H1 (cell line): Measurements from ENCODE around the gene VAV2. TPM values are rescaled to one million over a fixed set of nuclear protein-coding genes. Genes with fewer than 3 reads are reported as not detected.

ENCODE experiments used
- CTCF ChIA-PET: fragments of 300-600 bp; sonication (Branson Sonifier 250); formaldehyde crosslinking; loops from one replicate; lab custom pipeline; 2021; ENCODE audit not compliant: partially characterized antibody; lab: Charles Lee
- POLR2A ChIA-PET: fragments of 300-600 bp; sonication (Branson Sonifier 250); formaldehyde crosslinking; loops from one replicate; lab custom pipeline; 2021; ENCODE audit warnings: inconsistent platforms; ENCODE audit not compliant: partially characterized antibody; lab: Charles Lee
- DNase-seq, 2 experiments: peaks; one replicate each; pipeline versions ENCODE4 v3.0.0 to v3.0.0-alpha.2; 2010 to 2022; ENCODE audit warnings: low spot score in 2 of 2, low read depth in 1 of 2, mixed read lengths in 1 of 2
- FAIRE-seq: peaks from 2 replicates; lab custom pipeline; 2011; peaks lifted over from hg19 to GRCh38; lab: Jason Lieb, UNC
- H2AFZ ChIP-seq: 2 replicates; pipeline ENCODE4 v1.8.1; 2012; ENCODE audit warnings: low read length, inconsistent platforms
- H2AK5ac ChIP-seq: 2 replicates; pipeline ENCODE4 v1.6.1; 2013; ENCODE audit warnings: low read depth, low read length
- H2BK120ac ChIP-seq: replicated peaks from 2 replicates; pipeline ENCODE3; 2013; ENCODE audit warnings: low read depth, low read length, inconsistent platforms
- H2BK12ac ChIP-seq: 2 replicates; pipeline ENCODE4 v1.6.1; 2013; ENCODE audit warnings: low read depth, low read length
- H2BK15ac ChIP-seq: 2 replicates; pipeline ENCODE4 v1.6.1; 2013; ENCODE audit warnings: low read length
- H2BK20ac ChIP-seq: 2 replicates; pipeline ENCODE4 v1.6.1; 2013; ENCODE audit warnings: low read length
- H2BK5ac ChIP-seq: 2 replicates; pipeline ENCODE4 v1.6.1; 2013; ENCODE audit warnings: low read depth, low read length
- H3K14ac ChIP-seq: 2 replicates; pipeline ENCODE4 v1.6.1; 2013; ENCODE audit warnings: inconsistent platforms; ENCODE audit not compliant: insufficient read length
- H3K18ac ChIP-seq: 2 replicates; pipeline ENCODE4 v1.6.1; 2013; ENCODE audit warnings: low read length; ENCODE audit errors: extremely low read depth
- H3K23ac ChIP-seq: 2 replicates; pipeline ENCODE4 v1.6.1; 2013; ENCODE audit warnings: inconsistent platforms; ENCODE audit not compliant: insufficient read length
- H3K23me2 ChIP-seq: 2 replicates; pipeline ENCODE4 v1.6.1; 2013; ENCODE audit warnings: low read depth, low read length
- H3K27ac ChIP-seq: 2 replicates; pipeline ENCODE4 v1.6.1; 2011; ENCODE audit warnings: low read depth, low read length, inconsistent platforms
- H3K27me3 ChIP-seq, 4 experiments: replicated peaks in 1 of 4; 1 replicate in 1 of 4; 2 replicates in 3 of 4; pipeline versions ENCODE4 v1.6.1 to v1.8.1; 2011 to 2013; ENCODE audit warnings: low read length in 3 of 4, mild to moderate bottlenecking in 3 of 4, inconsistent platforms in 2 of 4, mixed read lengths in 2 of 4, moderate library complexity in 1 of 4; ENCODE audit not compliant: control insufficient read depth in 3 of 4, insufficient read depth in 3 of 4; ENCODE audit errors: extremely low read depth in 1 of 4
- H3K36me3 ChIP-seq, 4 experiments: 2 replicates each; pipeline versions ENCODE4 v1.6.1 to v1.8.1; 2011 to 2013; ENCODE audit warnings: mild to moderate bottlenecking in 4 of 4, low read length in 3 of 4, moderate library complexity in 2 of 4, control low read depth in 1 of 4, inconsistent platforms in 1 of 4; ENCODE audit not compliant: insufficient read depth in 4 of 4, control insufficient read depth in 2 of 4
- H3K4ac ChIP-seq: replicated peaks from 2 replicates; pipeline ENCODE3; 2013; ENCODE audit warnings: low read length, low read depth, mixed read lengths, inconsistent platforms; ENCODE audit not compliant: insufficient read length
- H3K4me1 ChIP-seq, 4 experiments: replicated peaks in 1 of 4; 1 replicate in 1 of 4; 2 replicates in 3 of 4; pipeline versions ENCODE4 v1.6.1 to v1.8.1; 2011 to 2013; ENCODE audit warnings: low read length in 3 of 4, inconsistent platforms in 2 of 4, mixed read lengths in 1 of 4; ENCODE audit not compliant: insufficient read depth in 4 of 4, control insufficient read depth in 3 of 4
- H3K4me2 ChIP-seq, 2 experiments: 2 replicates each; pipeline versions ENCODE4 v1.6.1 to v1.8.1; 2011 to 2013; ENCODE audit warnings: low read depth in 2 of 2, low read length in 2 of 2, control low read depth in 1 of 2, inconsistent platforms in 1 of 2, mild to moderate bottlenecking in 1 of 2; ENCODE audit not compliant: insufficient read depth in 1 of 2
- H3K4me3 ChIP-seq, 4 experiments: fragments of 200-600, 300-600 bp in 1 of 4; sonication (generic), shearing (Covaris generic), sonication (Bioruptor Twin) in 1 of 4; 2 replicates each; pipeline versions ENCODE4 v1.5.1 to v1.8.1; 2011 to 2016; ENCODE audit warnings: low read length in 4 of 4, low read depth in 3 of 4, control low read depth in 2 of 4, inconsistent platforms in 2 of 4, mild to moderate bottlenecking in 2 of 4, mixed read lengths in 1 of 4, moderate library complexity in 1 of 4; ENCODE audit not compliant: insufficient read depth in 2 of 4; ENCODE audit errors: extremely low read depth in 1 of 4
- H3K56ac ChIP-seq: replicated peaks from 2 replicates; pipeline ENCODE3; 2013; ENCODE audit warnings: low read depth, mild to moderate bottlenecking, mixed read lengths, low read length, inconsistent platforms; ENCODE audit not compliant: insufficient read length
- H3K79me1 ChIP-seq: 2 replicates; pipeline ENCODE4 v1.6.1; 2013; ENCODE audit warnings: low read depth, low read length, control low read depth
- H3K79me2 ChIP-seq, 2 experiments: 2 replicates each; pipeline versions ENCODE4 v1.6.1 to v1.8.1; 2012 to 2013; ENCODE audit warnings: low read length in 2 of 2, mild to moderate bottlenecking in 2 of 2, inconsistent platforms in 1 of 2; ENCODE audit not compliant: insufficient read depth in 2 of 2, control insufficient read depth in 1 of 2
- H3K9ac ChIP-seq, 4 experiments: replicated peaks in 1 of 4; 1 replicate in 1 of 4; 2 replicates in 3 of 4; pipeline versions ENCODE4 v1.6.1 to v1.8.1; 2011 to 2013; ENCODE audit warnings: low read depth in 3 of 4, low read length in 3 of 4, control low read depth in 2 of 4, mild to moderate bottlenecking in 2 of 4, moderate library complexity in 2 of 4, inconsistent platforms in 1 of 4; ENCODE audit errors: extremely low read depth in 1 of 4
- H3K9me3 ChIP-seq, 2 experiments: 2 replicates each; pipeline versions ENCODE4 v1.6.1 to v1.8.1; 2012 to 2013; ENCODE audit warnings: mild to moderate bottlenecking in 2 of 2, moderate library complexity in 2 of 2, control low read depth in 1 of 2, inconsistent platforms in 1 of 2, low read depth in 1 of 2, low read length in 1 of 2, mixed read lengths in 1 of 2; ENCODE audit not compliant: insufficient read depth in 2 of 2
- H4K20me1 ChIP-seq, 2 experiments: replicated peaks in 1 of 2; 2 replicates each; pipeline versions ENCODE3 to v1.8.1; 2011 to 2013; ENCODE audit warnings: inconsistent platforms in 2 of 2, low read length in 2 of 2, mild to moderate bottlenecking in 1 of 2; ENCODE audit not compliant: insufficient read depth in 2 of 2, control insufficient read depth in 1 of 2
- H4K5ac ChIP-seq: 2 replicates; pipeline ENCODE4 v1.6.1; 2013; ENCODE audit warnings: low read length, low read depth, mixed read lengths, inconsistent platforms; ENCODE audit not compliant: insufficient read length
- H4K8ac ChIP-seq: 2 replicates; pipeline ENCODE4 v1.8.0; 2013; ENCODE audit warnings: mild to moderate bottlenecking, moderate library complexity, low read length, inconsistent platforms; ENCODE audit not compliant: insufficient read depth; ENCODE audit errors: extremely low read depth
- H4K91ac ChIP-seq: replicated peaks from 2 replicates; pipeline ENCODE3; 2013; ENCODE audit warnings: low read length, mixed read lengths, inconsistent platforms; ENCODE audit not compliant: insufficient read length
- CBX5 ChIP-seq: fragments of 300-800, 300-1000 bp; sonication (generic); IDR thresholded peaks from 2 replicates; pipeline ENCODE4 v1.7.1; 2016; ENCODE audit warnings: antibody characterized with exemption, low read length, low read depth
- GTF2F1 ChIP-seq: IDR thresholded peaks from 2 replicates; pipeline ENCODE4 v1.6.1; 2012; ENCODE audit warnings: low read depth, low read length, improper control_type of control experiment, borderline replicate concordance
- KDM5A ChIP-seq: fragments of 200-600 bp; IDR thresholded peaks from 2 replicates; pipeline ENCODE4 v1.7.1; 2012; ENCODE audit warnings: mild to moderate bottlenecking, low read length, inconsistent platforms, mixed read lengths
- POLR2AphosphoS5 ChIP-seq: IDR thresholded peaks from 2 replicates; pipeline ENCODE4 v1.6.1; 2011; ENCODE audit warnings: low read depth, low read length
- TAF1 ChIP-seq: IDR thresholded peaks from 2 replicates; pipeline ENCODE4 v1.6.1; 2011; ENCODE audit warnings: mild to moderate bottlenecking, low read depth, low read length
- WGBS, 2 experiments: shearing (Covaris generic) in 1 of 2; methylation state at CpG; one replicate each; pipeline versions ENCODE4 v1.1.6 to v1.1.7; 2013 to 2015; ENCODE audit warnings: low lambda C conversion rate in 2 of 2, mixed read lengths in 2 of 2, inconsistent platforms in 1 of 2, low coverage in 1 of 2, missing lambda C conversion rate in 1 of 2; ENCODE audit not compliant: insufficient replicate concordance in 2 of 2, insufficient coverage in 1 of 2, insufficient read length in 1 of 2; ENCODE audit errors: extremely low coverage in 1 of 2, missing lambda C conversion rate in 1 of 2; 5-methylcytosine and 5-hydroxymethylcytosine counted together
- polyA plus RNA-seq, 7 experiments: library from polyadenylated mRNA; depleted of rRNA in 3 of 7; stranded (reverse) in 5 of 7; unstranded in 2 of 7; fragments of >200 nt in 5 of 7; fragments of 200-250 nt in 2 of 7; gene quantifications; 1 replicate in 5 of 7; 2 replicates in 1 of 7; 4 replicates in 1 of 7; pipeline versions ENCODE4 v1.2.1 to v1.2.3, GENCODE V29; 2011 to 2013; ENCODE audit warnings: missing spikeins in 2 of 7, mixed read lengths in 2 of 7
- total RNA-seq: library from RNA; stranded (reverse); fragmentation: NEBNext Ultra II Directional; extraction: Animal tissue kit (Norgen Biotek cat#: 25700); gene quantifications from 2 replicates; pipeline ENCODE4 v1.2.1, GENCODE V29; 2021
- TF ChIP-seq, protein P1 (sequence below), 3 experiments: IDR thresholded peaks; 1 replicate in 2 of 3; 2 replicates in 1 of 3; pipeline versions ENCODE4 v1.5.1 to v1.6.1; 2011; ENCODE audit warnings: low read length in 3 of 3, mild to moderate bottlenecking in 3 of 3, inconsistent platforms in 2 of 3, low read depth in 1 of 3, moderate library complexity in 1 of 3; ENCODE audit not compliant: insufficient read depth in 1 of 3; ENCODE audit errors: control extremely low read depth in 1 of 3

The VAV2 gene
- total and polyA plus RNA-seq, 2 of the 8 experiments (the other 6 are each of a cell fraction or from before 2014, with no cell fraction given) = 13.6 to 37.6 TPM

DNA sequence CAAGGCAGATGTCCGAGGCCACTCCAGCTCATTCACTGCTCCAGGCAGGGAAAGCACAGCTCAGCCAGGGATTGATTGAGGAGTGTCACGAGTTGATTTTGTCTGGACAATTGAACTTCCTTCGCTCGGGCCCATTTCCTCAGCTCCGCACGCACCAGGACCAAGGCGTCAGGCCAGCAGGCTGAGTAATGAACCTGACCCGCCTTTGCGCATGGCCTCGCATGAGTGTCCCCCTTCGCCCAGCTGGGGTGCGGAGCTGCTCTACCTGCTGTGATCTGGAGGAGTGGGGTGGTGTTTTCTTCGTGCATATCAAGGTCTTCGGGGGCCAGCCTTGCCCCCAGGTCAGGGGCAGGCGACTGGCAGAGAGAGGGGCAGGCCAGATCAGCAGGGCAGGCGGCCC, 44.0 kb downstream of the VAV2 start:
- H3K4me3 ChIP-seq = no peak overlapping the region
- no peak overlapping the region for H2BK120ac ChIP-seq
- H2AK5ac ChIP-seq = 0 out of 2 replicates have a peak overlapping the region, but pooled peaks have one; percentile 65
- POLR2A ChIA-PET = no interaction called here
- 0 out of 2 replicates have a peak overlapping the region, but pooled peaks have one; percentile 17 for H2BK12ac ChIP-seq
- no peak overlapping the region for H3K56ac ChIP-seq
- peaks cover 18% of the 10 kb centered on the region for H3K79me1 ChIP-seq
- no peak overlapping the region for H4K5ac ChIP-seq
- DNase-seq (no peak), FAIRE-seq (no peak)
- H3K23me2 ChIP-seq = no peaks in the 10 kb centered on the region
- H3K4me1 ChIP-seq = peaks cover 0 to 14% (median 5%) of the 10 kb centered on the region in 4 experiments; a peak in 4 of 7 replicates
- no peaks in the 10 kb centered on the region; a peak in 1 of 8 replicates for H3K36me3 ChIP-seq
- H3K79me2 ChIP-seq = peaks cover 0 to 75% of the 10 kb centered on the region in 2 experiments; a peak in 2 of 4 replicates
- H3K27ac ChIP-seq = no peak overlapping the region
- H4K20me1 ChIP-seq = peaks cover 14 to 21% of the 10 kb centered on the region in 2 experiments
- 85% methylated on average over 16 of the region's 16 CpGs; no CpG with 5 or more reads in 1 of the 2 experiments for WGBS, 2 experiments
- H3K27me3 ChIP-seq = no peaks in the 10 kb centered on the region
- no peak overlapping the region for H2AFZ ChIP-seq
- H3K9ac ChIP-seq = no peak overlapping the region
- no peak overlapping the region for H3K14ac ChIP-seq
- no peak overlapping the region for H3K4ac ChIP-seq
- CTCF ChIA-PET = interaction anchor here (0.7 to 1.4 kb wide), 4 partner anchors 9 to 46 kb away, joined by 3 to 5 read pairs (median 3); no protein-coding TSS in a partner anchor
- no peak overlapping the region for H2BK15ac ChIP-seq
- H3K23ac ChIP-seq = no peak overlapping the region
- H3K18ac ChIP-seq = no peak overlapping the region; the same call in 1 of the 2 replicates
- no peaks in the 10 kb centered on the region for H3K9me3 ChIP-seq
- H2BK5ac ChIP-seq = peak overlapping the region; percentile 71
- no peak overlapping the region for H3K4me2 ChIP-seq
- no peak overlapping the region for H4K8ac ChIP-seq
- H2BK20ac ChIP-seq = no peak overlapping the region
- H4K91ac ChIP-seq = no peak overlapping the region
- TF ChIP-seq POLR2AphosphoS5 (no peak), TAF1 (no peak), GTF2F1 (no peak), CBX5 (no peak), KDM5A (no peak)
- TF ChIP-seq, protein P1, sequence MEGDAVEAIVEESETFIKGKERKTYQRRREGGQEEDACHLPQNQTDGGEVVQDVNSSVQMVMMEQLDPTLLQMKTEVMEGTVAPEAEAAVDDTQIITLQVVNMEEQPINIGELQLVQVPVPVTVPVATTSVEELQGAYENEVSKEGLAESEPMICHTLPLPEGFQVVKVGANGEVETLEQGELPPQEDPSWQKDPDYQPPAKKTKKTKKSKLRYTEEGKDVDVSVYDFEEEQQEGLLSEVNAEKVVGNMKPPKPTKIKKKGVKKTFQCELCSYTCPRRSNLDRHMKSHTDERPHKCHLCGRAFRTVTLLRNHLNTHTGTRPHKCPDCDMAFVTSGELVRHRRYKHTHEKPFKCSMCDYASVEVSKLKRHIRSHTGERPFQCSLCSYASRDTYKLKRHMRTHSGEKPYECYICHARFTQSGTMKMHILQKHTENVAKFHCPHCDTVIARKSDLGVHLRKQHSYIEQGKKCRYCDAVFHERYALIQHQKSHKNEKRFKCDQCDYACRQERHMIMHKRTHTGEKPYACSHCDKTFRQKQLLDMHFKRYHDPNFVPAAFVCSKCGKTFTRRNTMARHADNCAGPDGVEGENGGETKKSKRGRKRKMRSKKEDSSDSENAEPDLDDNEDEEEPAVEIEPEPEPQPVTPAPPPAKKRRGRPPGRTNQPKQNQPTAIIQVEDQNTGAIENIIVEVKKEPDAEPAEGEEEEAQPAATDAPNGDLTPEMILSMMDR (IDR thresholded peaks at IDR 0.05; ENCODE audit: control extremely low read depth in 1 of 3, insufficient read depth in 1 of 3, low read depth in 1 of 3, low read length in 3 of 3) = no peak
